Coronary artery (tissue), 2 donors: ENCODE measurements around the gene NMBR.
"Not testable (repeated sequence)": the region's sequence is repeated elsewhere in the genome, so short reads cannot be mapped to it uniquely, and the experiment has no call there.

Source experiments
- DNase-seq: peaks from one replicate; pipeline ENCODE4 v3.0.0-alpha.2; 2017; ENCODE audit warnings: low spot score
- H3K27ac ChIP-seq, 2 donors: fragments of 200-600 bp; sonication (generic); one replicate each; pipeline ENCODE4 v1.5.1; 2016 to 2019
- H3K4me3 ChIP-seq: fragments of 200-600 bp; sonication (generic); 2 replicates; pipeline ENCODE4 v1.5.1; 2016; ENCODE audit warnings: mild to moderate bottlenecking, moderate library complexity
- TF ChIP-seq, protein P1 (sequence below): fragments of 200-600 bp; sonication (generic); IDR thresholded peaks from one replicate; pipeline ENCODE4 v1.5.1; 2019; ENCODE audit warnings: antibody characterized with exemption

NMBR gene

DNA sequence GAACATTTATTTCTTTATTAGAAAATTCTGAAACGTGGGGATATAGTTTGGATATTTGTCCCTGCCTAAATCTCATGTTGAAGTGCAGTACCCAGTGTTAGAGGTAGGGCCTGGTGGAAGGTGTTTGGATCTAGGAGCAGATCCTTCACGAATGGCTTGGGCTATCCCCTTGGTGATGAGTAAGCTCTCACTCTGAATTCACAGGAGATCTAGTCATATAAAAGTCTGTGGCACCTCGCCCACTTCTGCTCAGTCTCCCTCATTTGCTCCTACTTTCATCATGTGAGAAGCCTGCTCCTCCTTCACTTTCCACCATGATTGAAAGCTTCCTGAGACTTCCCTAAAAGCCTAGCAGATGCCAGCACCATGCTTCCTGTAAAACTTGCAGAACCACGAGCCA lies 111.0 kb downstream of the NMBR start:
- H3K4me3 ChIP-seq, result no peak overlapping the region

DNA sequence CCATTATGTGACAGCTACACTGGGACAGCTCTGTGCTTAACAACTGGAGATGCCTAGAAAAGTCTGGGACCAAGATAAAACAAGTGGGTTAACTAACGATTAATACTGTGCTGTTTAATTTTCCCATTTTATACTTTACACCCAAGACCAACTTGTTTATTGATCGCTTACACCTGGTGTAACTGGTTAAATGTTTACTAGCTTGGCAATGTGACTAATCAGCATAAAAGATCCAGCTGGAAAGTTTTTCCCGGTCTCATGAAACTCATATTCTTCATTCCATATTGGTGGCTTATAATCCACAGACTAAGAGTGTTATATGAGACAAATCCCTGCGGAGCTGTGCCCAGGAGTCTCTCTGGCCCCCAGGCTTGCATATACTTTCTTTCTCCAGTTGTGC lies 115.9 kb downstream of the NMBR start:
- TF ChIP-seq, protein P1, sequence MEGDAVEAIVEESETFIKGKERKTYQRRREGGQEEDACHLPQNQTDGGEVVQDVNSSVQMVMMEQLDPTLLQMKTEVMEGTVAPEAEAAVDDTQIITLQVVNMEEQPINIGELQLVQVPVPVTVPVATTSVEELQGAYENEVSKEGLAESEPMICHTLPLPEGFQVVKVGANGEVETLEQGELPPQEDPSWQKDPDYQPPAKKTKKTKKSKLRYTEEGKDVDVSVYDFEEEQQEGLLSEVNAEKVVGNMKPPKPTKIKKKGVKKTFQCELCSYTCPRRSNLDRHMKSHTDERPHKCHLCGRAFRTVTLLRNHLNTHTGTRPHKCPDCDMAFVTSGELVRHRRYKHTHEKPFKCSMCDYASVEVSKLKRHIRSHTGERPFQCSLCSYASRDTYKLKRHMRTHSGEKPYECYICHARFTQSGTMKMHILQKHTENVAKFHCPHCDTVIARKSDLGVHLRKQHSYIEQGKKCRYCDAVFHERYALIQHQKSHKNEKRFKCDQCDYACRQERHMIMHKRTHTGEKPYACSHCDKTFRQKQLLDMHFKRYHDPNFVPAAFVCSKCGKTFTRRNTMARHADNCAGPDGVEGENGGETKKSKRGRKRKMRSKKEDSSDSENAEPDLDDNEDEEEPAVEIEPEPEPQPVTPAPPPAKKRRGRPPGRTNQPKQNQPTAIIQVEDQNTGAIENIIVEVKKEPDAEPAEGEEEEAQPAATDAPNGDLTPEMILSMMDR, result no peak
- no peak overlapping the region for H3K4me3 ChIP-seq
- no peak overlapping the region for H3K27ac ChIP-seq
- no peak for DNase-seq

More for the DNA sequence above, 111.0 kb downstream of the NMBR start:
- TF ChIP-seq, protein P1, result no peak
- no peak for DNase-seq
- H3K27ac ChIP-seq, result no peak overlapping the region

DNA sequence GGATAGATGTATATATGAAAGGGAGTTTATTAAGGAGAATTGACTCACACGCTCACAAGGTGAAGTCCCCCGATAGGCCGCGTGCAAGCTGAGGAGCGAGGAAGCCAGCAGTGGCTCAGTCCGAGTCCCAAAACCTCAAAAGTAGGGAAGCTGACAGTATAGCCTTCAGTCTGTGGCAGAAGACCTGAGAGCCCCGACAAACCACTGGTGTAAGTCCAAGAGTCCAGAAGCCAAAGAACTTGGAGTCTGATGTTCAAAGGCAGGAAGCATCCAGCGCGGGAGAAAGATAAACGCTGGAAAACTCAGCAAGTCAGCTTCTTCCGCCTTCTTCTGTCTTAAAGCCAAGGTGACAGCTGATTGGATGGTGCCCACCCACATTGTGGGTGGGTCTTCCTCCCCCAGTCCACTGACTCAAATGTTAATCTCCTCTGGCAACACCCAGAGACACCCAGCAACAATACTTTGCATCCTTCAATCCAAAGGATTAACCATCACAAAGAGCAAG lies 116.8 kb downstream of the NMBR start:
- no peak for DNase-seq
- H3K27ac ChIP-seq, result no peak overlapping the region
- no peak overlapping the region for H3K4me3 ChIP-seq
- TF ChIP-seq, protein P1, result no peak

DNA sequence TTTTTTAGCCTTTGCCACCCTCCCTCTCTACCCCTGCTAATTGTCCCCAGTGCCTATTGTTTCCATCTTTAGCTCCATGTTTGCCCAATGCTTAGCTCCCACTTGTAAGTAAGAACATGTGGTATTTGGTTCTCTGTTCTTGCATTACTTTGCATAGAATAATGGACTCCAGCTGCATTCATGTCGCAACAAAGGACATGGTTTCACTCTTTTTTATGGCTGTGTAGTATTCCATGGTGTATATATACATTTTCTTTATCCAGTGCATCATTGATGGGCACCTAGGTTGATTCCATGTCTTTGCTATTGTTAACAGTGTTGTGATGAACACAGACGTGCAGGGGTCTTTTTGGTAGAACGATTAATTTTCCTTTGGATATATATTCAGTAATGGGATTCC lies 118.4 kb downstream of the NMBR start:
- Histone ChIP-seq H3K4me3 (no peak overlapping the region), H3K27ac (no peak overlapping the region)
- TF ChIP-seq, protein P1, result no peak
- DNase-seq, result no peak

DNA sequence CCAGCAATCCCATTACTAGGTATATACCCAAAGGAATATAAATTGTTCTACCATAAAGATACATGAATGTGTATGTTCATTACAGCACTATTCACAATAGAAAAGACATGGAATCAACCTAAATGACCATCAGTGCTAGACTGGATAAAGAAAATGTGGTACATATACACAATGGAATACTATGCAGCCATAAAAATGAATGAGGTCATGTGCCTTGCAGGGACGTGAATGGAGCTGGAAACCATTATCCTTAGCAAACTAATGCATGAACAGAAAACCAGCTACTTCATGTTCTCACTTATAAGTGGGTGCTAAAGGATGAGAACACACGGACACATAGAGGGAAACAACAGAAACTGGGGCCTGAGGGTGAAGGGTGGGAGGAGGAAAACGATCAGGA lies 119.1 kb downstream of the NMBR start:
- H3K4me3 ChIP-seq, H3K27ac ChIP-seq, DNase-seq: not testable (repeated sequence)

DNA sequence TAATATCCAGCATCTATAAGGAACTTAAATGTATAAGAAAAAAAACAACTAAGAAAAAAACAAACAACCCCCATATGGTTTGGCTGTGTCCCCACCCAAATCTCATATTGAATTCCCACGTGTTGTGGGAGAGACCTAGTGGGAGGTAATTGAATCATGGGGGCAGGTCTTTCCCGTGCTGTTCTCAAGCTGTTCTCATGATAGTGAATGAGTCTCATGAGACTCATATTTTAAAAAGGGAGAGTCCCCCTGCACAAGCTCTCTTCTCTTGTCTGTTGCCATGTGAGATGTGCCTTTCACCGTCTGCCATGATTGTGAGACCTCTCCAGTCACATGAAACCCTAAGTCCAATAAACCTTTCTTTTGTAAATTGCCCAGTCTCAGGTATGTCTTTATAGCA lies 119.8 kb downstream of the NMBR start:
- Histone ChIP-seq H3K4me3 (no peak overlapping the region), H3K27ac (no peak overlapping the region)
- DNase-seq, result no peak
- TF ChIP-seq, protein P1, result no peak

DNA sequence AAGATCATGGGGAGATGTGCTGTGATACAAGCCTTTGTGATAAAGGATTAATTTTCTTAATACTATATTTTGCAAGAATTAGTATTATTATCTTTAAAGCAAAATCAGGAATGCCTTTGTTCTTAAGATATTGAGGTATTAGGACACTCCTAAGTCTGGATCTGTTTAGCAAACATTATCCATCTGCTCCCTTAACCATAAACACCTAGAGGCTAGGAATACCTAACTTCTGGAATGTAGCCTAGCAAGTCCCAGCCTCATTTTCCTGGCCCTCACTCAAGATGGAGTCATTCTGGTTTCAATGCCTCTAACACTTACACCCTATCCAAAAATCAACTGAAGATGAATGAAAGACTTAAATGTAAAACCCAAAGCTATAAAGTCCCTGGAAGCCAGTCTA lies 120.5 kb downstream of the NMBR start:
- Histone ChIP-seq H3K4me3 (no peak overlapping the region), H3K27ac (no peak overlapping the region)
- TF ChIP-seq, protein P1, result no peak
- DNase-seq, result no peak
